Activated B cell treated with CpG ODN at 0.5 μM for 24 hours (primary cell): Measurements from ENCODE around the gene MID1IP1. TPM values are rescaled to one million over a fixed set of nuclear protein-coding genes. Genes with fewer than 3 reads are reported as not detected.

Experiments used
- ATAC-seq: fragments of 200-7000 bp; cut with Tn5 transposase; one replicate; pipeline ENCODE4 v1.10.0; 2021; ENCODE audit warnings: low read depth, mild to moderate bottlenecking, moderate library complexity
- CTCF ChIA-PET: fragments of 350-600 bp; sonication (Branson Sonifier 250); formaldehyde crosslinking; loops from one replicate; lab custom pipeline; 2021; ENCODE audit warnings: antibody characterized with exemption; lab: Charles Lee
- POLR2A ChIA-PET: fragments of 350-600 bp; sonication (Branson Sonifier 250); formaldehyde crosslinking; loops from one replicate; lab custom pipeline; 2021; ENCODE audit warnings: antibody characterized with exemption; lab: Charles Lee
- DNase-seq: peaks from one replicate; pipeline ENCODE4 v3.0.0; 2022
- H3K27ac Mint-ChIP-seq: one replicate; pipeline ENCODE4 v1.8.0; 2020; ENCODE audit warnings: mixed read lengths
- H3K27me3 Mint-ChIP-seq: one replicate; pipeline ENCODE4 v1.8.0; 2021; ENCODE audit warnings: mixed read lengths
- H3K36me3 Mint-ChIP-seq: one replicate; pipeline ENCODE4 v1.8.0; 2021; ENCODE audit warnings: low read depth, mixed read lengths
- H3K4me1 Mint-ChIP-seq: one replicate; pipeline ENCODE4 v1.8.0; 2021; ENCODE audit warnings: mixed read lengths
- H3K4me3 Mint-ChIP-seq: one replicate; pipeline ENCODE4 v1.8.0; 2020; ENCODE audit warnings: mild to moderate bottlenecking, mixed read lengths
- H3K9me3 Mint-ChIP-seq: one replicate; pipeline ENCODE4 v1.8.0; 2020; ENCODE audit warnings: mixed read lengths
- CTCF ChIP-seq: fragments of 200-600 bp; IDR thresholded peaks from one replicate; pipeline ENCODE4 v1.8.0; 2022; ENCODE audit warnings: antibody characterized with exemption, mild to moderate bottlenecking
- intact Hi-C: fragments of 100-400 bp; cut with micrococcal nuclease; formaldehyde crosslinking; loops from one replicate; pipeline ENCODE4 v1.15.1; 2024
- total RNA-seq: library from RNA; stranded (reverse); gene quantifications from 2 replicates; pipeline ENCODE4 v1.2.3, GENCODE V29; 2022

Gene MID1IP1
- total RNA-seq, 1 donor from 2014 or later: 29.7 TPM

- POLR2A ChIA-PET: no interaction called here
- H3K4me1 Mint-ChIP-seq: peaks cover 5% of the 10 kb centered on the region
- H3K36me3 Mint-ChIP-seq: no peaks in the 10 kb centered on the region
- ATAC-seq (no peak), DNase-seq (no peak)
- H3K9me3 Mint-ChIP-seq: no peaks in the 10 kb centered on the region
- TF ChIP-seq CTCF: no peak
- CTCF ChIA-PET: no interaction called here
- no peaks in the 10 kb centered on the region for H3K27me3 Mint-ChIP-seq
- no peak overlapping the region for H3K27ac Mint-ChIP-seq
- H3K4me3 Mint-ChIP-seq: no peak overlapping the region
- intact Hi-C loops: no loop called here
These were observed 47.6 kb downstream of the MID1IP1 start for GRCh38 chrX:38848671-38849455.

- ChIA-PET POLR2A (no interaction called here), CTCF (no interaction called here)
- ATAC-seq (no peak), DNase-seq (no peak)
- Mint-ChIP-seq H3K4me1 (peaks cover 3% of the 10 kb centered on the region), H3K27me3 (no peaks in the 10 kb centered on the region), H3K36me3 (no peaks in the 10 kb centered on the region), H3K27ac (no peak overlapping the region), H3K4me3 (no peak overlapping the region), H3K9me3 (no peaks in the 10 kb centered on the region)
- TF ChIP-seq CTCF: no peak
- intact Hi-C loops: no loop called here
These were observed 49.7 kb downstream of the MID1IP1 start for GRCh38 chrX:38850807-38851544.

- CTCF ChIA-PET: no interaction called here
- ATAC-seq: no peak
- Mint-ChIP-seq H3K27me3 (no peaks in the 10 kb centered on the region), H3K4me3 (no peak overlapping the region), H3K4me1 (peaks cover 2% of the 10 kb centered on the region), H3K9me3 (no peaks in the 10 kb centered on the region), H3K27ac (no peak overlapping the region), H3K36me3 (no peaks in the 10 kb centered on the region)
- TF ChIP-seq CTCF: no peak
- POLR2A ChIA-PET: no interaction called here
- DNase-seq: no peak
- intact Hi-C loops: no loop called here
These were observed 53.0 kb downstream of the MID1IP1 start for GRCh38 chrX:38854305-38854704.

Other genes with a start within 250 kb of the MID1IP1 start
- not detected in 2 replicates for gene TSPAN7, start 239.9 kb upstream of the MID1IP1 start, total RNA-seq